PC-3 (cell line): ENCODE measurements around the gene CDX2. TPM values are rescaled to one million over a fixed set of nuclear protein-coding genes. Genes with fewer than 3 reads are reported as not detected.

ENCODE experiments used
- ATAC-seq: fragments of 200-7000 bp; cut with Tn5 transposase; 2 replicates; pipeline ENCODE4 v1.9.1; 2020; ENCODE audit warnings: mild to moderate bottlenecking, moderate library complexity
- BruUV-seq: library from RNA; stranded (reverse); fragments of 400-500 nt; replicated peaks from 2 replicates; lab custom pipeline; 2021; lab: Mats Ljungman, UMichigan
- CTCF ChIA-PET: fragments of 300-600 bp; sonication (Branson Sonifier 250); formaldehyde crosslinking; loops from one replicate; lab custom pipeline; 2022; ENCODE audit warnings: antibody characterized with exemption; lab: Charles Lee
- POLR2A ChIA-PET: fragments of 300-600 bp; sonication (Branson Sonifier 250); formaldehyde crosslinking; loops from one replicate; lab custom pipeline; 2022; ENCODE audit warnings: antibody characterized with exemption; ENCODE audit not compliant: unreplicated experiment; lab: Charles Lee
- DNase-seq: peaks from one replicate; pipeline ENCODE4 v3.0.0-alpha.2; 2015
- H2AFZ ChIP-seq: fragments of 300-600 bp; sonication (generic); 2 replicates; pipeline ENCODE4 v1.6.0; 2016; ENCODE audit warnings: antibody characterized with exemption, low read length
- H3F3A ChIP-seq: fragments of 300-600 bp; sonication (generic); one replicate; pipeline ENCODE4 v1.6.0; 2017; ENCODE audit warnings: antibody characterized with exemption, low read length, control low read depth, mild to moderate bottlenecking; ENCODE audit not compliant: unreplicated experiment
- H3K27ac ChIP-seq: fragments of 300-600 bp; sonication (generic); 2 replicates; pipeline ENCODE4 v1.5.1; 2016; ENCODE audit warnings: mild to moderate bottlenecking, low read length
- H3K27me3 ChIP-seq: fragments of 300-600 bp; sonication (generic); 2 replicates; pipeline ENCODE4 v1.6.1; 2016; ENCODE audit warnings: low read length, mixed read lengths
- H3K36me3 ChIP-seq: fragments of 300-600 bp; sonication (generic); 2 replicates; pipeline ENCODE4 v1.6.1; 2016; ENCODE audit warnings: low read depth, mixed run types, low read length, mixed read lengths
- H3K4me1 ChIP-seq: fragments of 300-600 bp; sonication (generic); 2 replicates; pipeline ENCODE4 v1.5.1; 2016; ENCODE audit warnings: low read length; ENCODE audit not compliant: insufficient read depth
- H3K4me2 ChIP-seq: fragments of 300-600 bp; sonication (generic); 2 replicates; pipeline ENCODE4 v1.6.0; 2016; ENCODE audit warnings: low read length
- H3K4me3 ChIP-seq: fragments of 300-600 bp; sonication (generic); 2 replicates; pipeline ENCODE4 v1.5.1; 2016; ENCODE audit warnings: mild to moderate bottlenecking, low read length, mixed read lengths
- H3K79me2 ChIP-seq: fragments of 300-600 bp; sonication (generic); 2 replicates; pipeline ENCODE4 v1.6.1; 2017; ENCODE audit warnings: low read length, mixed read lengths
- H3K9ac ChIP-seq: fragments of 300-600 bp; sonication (generic); 2 replicates; pipeline ENCODE4 v1.6.0; 2016; ENCODE audit warnings: mild to moderate bottlenecking, low read length
- H3K9me2 ChIP-seq: fragments of 300-600 bp; sonication (generic); replicated peaks from 2 replicates; pipeline ENCODE4 v1.6.1; 2016; ENCODE audit warnings: mixed run types, low read length, mixed read lengths
- H3K9me3 ChIP-seq: fragments of 300-600 bp; sonication (generic); 2 replicates; pipeline ENCODE4 v1.6.1; 2016; ENCODE audit warnings: low read length, mixed read lengths
- H4K20me1 ChIP-seq: fragments of 300-600 bp; sonication (generic); 2 replicates; pipeline ENCODE4 v1.6.1; 2016; ENCODE audit warnings: low read length, mixed read lengths
- CTCF ChIP-seq: fragments of 300-600 bp; sonication (generic); conservative IDR thresholded peaks from 2 replicates; pipeline ENCODE4 v1.5.1; 2017; ENCODE audit warnings: antibody characterized with exemption, low read depth, mild to moderate bottlenecking, low read length
- EZH2 ChIP-seq: fragments of 300-600 bp; sonication (generic); IDR thresholded peaks from one replicate; pipeline ENCODE4 v1.6.1; 2017; ENCODE audit warnings: antibody characterized with exemption, mild to moderate bottlenecking, low read length; ENCODE audit not compliant: unreplicated experiment
- EZH2phosphoT487 ChIP-seq: fragments of 300-600 bp; sonication (generic); IDR thresholded peaks from 2 replicates; pipeline ENCODE4 v1.6.1; 2018; ENCODE audit warnings: mild to moderate bottlenecking, antibody characterized with exemption, low read length, borderline replicate concordance
- intact Hi-C: fragments of 100-400 bp; cut with micrococcal nuclease; formaldehyde crosslinking; loops from 2 replicates; pipeline ENCODE4 v1.9.0; 2023
- total RNA-seq: library from RNA; depleted of rRNA; stranded (reverse); fragments of >200 nt; gene quantifications from 2 replicates; pipeline ENCODE4 v1.2.3, GENCODE V29; 2014

Gene CDX2
- total RNA-seq, 1 experiment from 2014 or later, result 0.62 TPM

- intact Hi-C loops, result no loop called here
- POLR2A ChIA-PET, result no interaction called here
- Histone ChIP-seq H3K9me2 (no peaks in the 10 kb centered on the region), H3K27ac (no peak overlapping the region), H3K4me1 (no peaks in the 10 kb centered on the region), H4K20me1 (no peaks in the 10 kb centered on the region), H3K4me2 (no peak overlapping the region), H3K4me3 (no peak overlapping the region), H3K9ac (no peak overlapping the region), H3K36me3 (no peaks in the 10 kb centered on the region), H3K27me3 (no peaks in the 10 kb centered on the region), H3K79me2 (no peaks in the 10 kb centered on the region), H3K9me3 (no peaks in the 10 kb centered on the region), H2AFZ (no peak overlapping the region), H3F3A (no peaks in the 10 kb centered on the region)
- TF ChIP-seq EZH2, result no peak
- no peak for TF ChIP-seq CTCF
- no peak for TF ChIP-seq EZH2phosphoT487
- BruUV-seq, result no TSS peak
- DNase-seq (no peak), ATAC-seq (no peak)
- CTCF ChIA-PET, result no interaction called here
Measured at GRCh38 chr13:28000567-28000966, 31.5 kb upstream of the CDX2 start.

- intact Hi-C loops, result no loop called here
- no peak overlapping the region for H3K27ac ChIP-seq
- TF ChIP-seq EZH2 (no peak), CTCF (peak; percentile 70)
- H3K4me2 ChIP-seq, result no peak overlapping the region
- H3K36me3 ChIP-seq, result no peaks in the 10 kb centered on the region
- no peaks in the 10 kb centered on the region for H3K9me3 ChIP-seq
- H2AFZ ChIP-seq, result 0 out of 2 replicates have a peak overlapping the region, but pooled peaks have one; percentile 21
- ATAC-seq, result peak; percentile 88
- no peaks in the 10 kb centered on the region for H3K79me2 ChIP-seq
- no peaks in the 10 kb centered on the region for H3K27me3 ChIP-seq
- CTCF ChIA-PET, result interaction anchor here (1.0 kb wide), 1 partner anchor 636 kb away, joined by 3 read pairs; no protein-coding TSS in a partner anchor
- no peaks in the 10 kb centered on the region for H3K4me1 ChIP-seq
- H3K9me2 ChIP-seq, result no peaks in the 10 kb centered on the region
- peak; percentile 59 for DNase-seq
- H4K20me1 ChIP-seq, result no peaks in the 10 kb centered on the region
- no peak overlapping the region for H3K9ac ChIP-seq
- no peaks in the 10 kb centered on the region for H3F3A ChIP-seq
- H3K4me3 ChIP-seq, result no peak overlapping the region
- no TSS peak for BruUV-seq
- POLR2A ChIA-PET, result no interaction called here
Measured at GRCh38 chr13:27997904-27998522, 28.9 kb upstream of the CDX2 start.

- Histone ChIP-seq H3K4me3 (no peak overlapping the region), H3K36me3 (no peaks in the 10 kb centered on the region), H3K27ac (no peak overlapping the region), H4K20me1 (no peaks in the 10 kb centered on the region), H3K27me3 (peaks cover 18% of the 10 kb centered on the region; the same call in 1 of the 2 replicates), H3F3A (no peaks in the 10 kb centered on the region), H2AFZ (no peak overlapping the region), H3K9me2 (no peaks in the 10 kb centered on the region), H3K79me2 (no peaks in the 10 kb centered on the region), H3K4me1 (no peaks in the 10 kb centered on the region), H3K9ac (no peak overlapping the region), H3K4me2 (no peak overlapping the region), H3K9me3 (no peaks in the 10 kb centered on the region)
- ChIA-PET CTCF (interaction anchor here (0.6 kb wide), 1 partner anchor 121 kb away, joined by 4 read pairs; no protein-coding TSS in a partner anchor), POLR2A (no interaction called here)
- TF ChIP-seq CTCF, result no peak
- no peak for TF ChIP-seq EZH2
- no peak for TF ChIP-seq EZH2phosphoT487
- BruUV-seq, result no TSS peak
- DNase-seq (no peak), ATAC-seq (no peak)
- intact Hi-C loops, result no loop called here
Measured at GRCh38 chr13:27991881-27992280, 22.8 kb upstream of the CDX2 start.
